Liver (tissue), 9 donors: ENCODE measurements around the gene TNFSF12. TPM values are rescaled to one million over a fixed set of nuclear protein-coding genes. Genes with fewer than 3 reads are reported as not detected.

Source experiments
- DNase-seq: peaks from one replicate; pipeline ENCODE4 v3.0.0-alpha.2; 2017; ENCODE audit warnings: low spot score
- H3K27ac ChIP-seq, 2 donors: one replicate each; pipeline ENCODE4 v1.7.0; 2013; ENCODE audit warnings: inconsistent platforms in 2 of 2, low read length in 2 of 2, control low read depth in 1 of 2, low read depth in 1 of 2, mild to moderate bottlenecking in 1 of 2
- H3K27me3 ChIP-seq, 4 donors: one replicate each; pipeline versions ENCODE4 v1.6.1 to v1.7.0; 2013; ENCODE audit warnings: low read length in 3 of 4, inconsistent platforms in 1 of 4, mild to moderate bottlenecking in 1 of 4, moderate library complexity in 1 of 4; ENCODE audit not compliant: control insufficient read depth in 4 of 4, insufficient read depth in 4 of 4
- H3K36me3 ChIP-seq, 4 donors: one replicate each; pipeline versions ENCODE4 v1.6.1 to v1.7.0; 2013; ENCODE audit warnings: low read length in 3 of 4, mild to moderate bottlenecking in 3 of 4, low read depth in 1 of 4, moderate library complexity in 1 of 4; ENCODE audit not compliant: control insufficient read depth in 4 of 4, insufficient read depth in 3 of 4
- H3K4me1 ChIP-seq, 4 donors: one replicate each; pipeline versions ENCODE4 v1.6.1 to v1.7.0; 2013; ENCODE audit warnings: low read length in 3 of 4, mild to moderate bottlenecking in 3 of 4, moderate library complexity in 1 of 4; ENCODE audit not compliant: control insufficient read depth in 4 of 4, insufficient read depth in 4 of 4
- H3K4me3 ChIP-seq, 3 donors: one replicate each; pipeline versions ENCODE4 v1.6.1 to v1.7.0; 2013; ENCODE audit warnings: low read length in 3 of 3, control low read depth in 1 of 3, low read depth in 1 of 3, mild to moderate bottlenecking in 1 of 3
- H3K9ac ChIP-seq, 2 donors: one replicate each; pipeline ENCODE4 v1.7.0; 2013; ENCODE audit warnings: low read length in 2 of 2, mild to moderate bottlenecking in 2 of 2, moderate library complexity in 2 of 2, control low read depth in 1 of 2, low read depth in 1 of 2
- H3K9me3 ChIP-seq, 4 donors: one replicate each; pipeline versions ENCODE4 v1.6.1 to v1.7.0; 2013; ENCODE audit warnings: low read length in 3 of 4; ENCODE audit not compliant: control insufficient read depth in 4 of 4
- ATF3 ChIP-seq: IDR thresholded peaks from 2 replicates; pipeline ENCODE4 v1.6.1; 2016; ENCODE audit warnings: antibody characterized with exemption
- EGR1 ChIP-seq, 2 donors: IDR thresholded peaks; 2 replicates each; pipeline ENCODE4 v1.6.1; 2016 to 2018; ENCODE audit warnings: antibody characterized with exemption in 2 of 2, low read depth in 2 of 2
- FOXA1 ChIP-seq: IDR thresholded peaks from 2 replicates; pipeline ENCODE4 v1.6.1; 2016; ENCODE audit warnings: antibody characterized with exemption
- GABPA ChIP-seq, 2 donors: IDR thresholded peaks in 1 of 2; conservative IDR thresholded peaks in 1 of 2; 2 replicates each; pipeline ENCODE4 v1.6.1; 2016; ENCODE audit warnings: antibody characterized with exemption in 2 of 2, mild to moderate bottlenecking in 1 of 2, moderate library complexity in 1 of 2
- HNF4A ChIP-seq, 2 donors: conservative IDR thresholded peaks; 2 replicates each; pipeline ENCODE4 v1.6.1; 2016; ENCODE audit warnings: antibody characterized with exemption in 2 of 2, mild to moderate bottlenecking in 2 of 2
- JUND ChIP-seq, 2 donors: IDR thresholded peaks; 2 replicates each; pipeline ENCODE4 v1.6.1; 2016; ENCODE audit warnings: antibody characterized with exemption in 2 of 2
- MAX ChIP-seq: IDR thresholded peaks from 2 replicates; pipeline ENCODE4 v1.6.1; 2016; ENCODE audit warnings: antibody characterized with exemption
- NR2F2 ChIP-seq: IDR thresholded peaks from 2 replicates; pipeline ENCODE4 v1.6.1; 2016; ENCODE audit warnings: antibody characterized with exemption
- RAD21 ChIP-seq, 2 donors: IDR thresholded peaks; 2 replicates each; pipeline ENCODE4 v1.6.1; 2016; ENCODE audit warnings: antibody characterized with exemption in 2 of 2, mild to moderate bottlenecking in 2 of 2
- RXRA ChIP-seq, 2 donors: IDR thresholded peaks; 2 replicates each; pipeline ENCODE4 v1.6.1; 2017 to 2018; ENCODE audit warnings: antibody characterized with exemption in 2 of 2, mild to moderate bottlenecking in 1 of 2
- SP1 ChIP-seq: IDR thresholded peaks from 2 replicates; pipeline ENCODE4 v1.6.1; 2018; ENCODE audit warnings: antibody characterized with exemption, mild to moderate bottlenecking
- TAF1 ChIP-seq: conservative IDR thresholded peaks from 2 replicates; pipeline ENCODE4 v1.6.1; 2016; ENCODE audit warnings: antibody characterized with exemption, mild to moderate bottlenecking
- WGBS: extraction: QIAGEN DNeasy Blood & Tissue Kit; methylation state at CpG from one replicate; pipeline ENCODE4 v1.1.7; 2013; 5-methylcytosine and 5-hydroxymethylcytosine counted together
- polyA plus RNA-seq, 2 donors: library from polyadenylated mRNA; stranded (reverse) in 1 of 2; unstranded in 1 of 2; fragments of 200-250 nt in 1 of 2; fragments of >200 nt in 1 of 2; fragmentation: Nextera tagmentation in 1 of 2; extraction: Ambion mirVana in 1 of 2; gene quantifications; one replicate each; pipeline versions ENCODE4 v1.2.1 to v1.2.3, GENCODE V29; 2013 to 2015
- total RNA-seq, 2 donors: library from RNA; depleted of rRNA; stranded (reverse); fragments of >200 nt; gene quantifications; one replicate each; pipeline ENCODE4 v1.2.3, GENCODE V29; 2014
- TF ChIP-seq, protein P1 (sequence below): fragments of 150-350 bp; IDR thresholded peaks from 2 replicates; pipeline ENCODE4 v1.5.1; 2017; ENCODE audit warnings: improper control_type of control experiment, low read depth, low read length; ENCODE audit not compliant: missing input control
- TF ChIP-seq, protein P2 (sequence below): IDR thresholded peaks from 2 replicates; pipeline ENCODE4 v1.6.1; 2016; ENCODE audit warnings: antibody characterized with exemption, mild to moderate bottlenecking
- TF ChIP-seq, protein P3 (sequence below): IDR thresholded peaks from 2 replicates; pipeline ENCODE4 v1.6.1; 2016; ENCODE audit warnings: antibody characterized with exemption
- donor health status: healthy.
- donor health status: healthy.
- donor health status: healthy.
- donor health status: healthy.
- donor health status: healthy.

The TNFSF12 gene
- total and polyA plus RNA-seq, 4 donors: 4.2 to 13.1 (median 5.4) TPM

DNA sequence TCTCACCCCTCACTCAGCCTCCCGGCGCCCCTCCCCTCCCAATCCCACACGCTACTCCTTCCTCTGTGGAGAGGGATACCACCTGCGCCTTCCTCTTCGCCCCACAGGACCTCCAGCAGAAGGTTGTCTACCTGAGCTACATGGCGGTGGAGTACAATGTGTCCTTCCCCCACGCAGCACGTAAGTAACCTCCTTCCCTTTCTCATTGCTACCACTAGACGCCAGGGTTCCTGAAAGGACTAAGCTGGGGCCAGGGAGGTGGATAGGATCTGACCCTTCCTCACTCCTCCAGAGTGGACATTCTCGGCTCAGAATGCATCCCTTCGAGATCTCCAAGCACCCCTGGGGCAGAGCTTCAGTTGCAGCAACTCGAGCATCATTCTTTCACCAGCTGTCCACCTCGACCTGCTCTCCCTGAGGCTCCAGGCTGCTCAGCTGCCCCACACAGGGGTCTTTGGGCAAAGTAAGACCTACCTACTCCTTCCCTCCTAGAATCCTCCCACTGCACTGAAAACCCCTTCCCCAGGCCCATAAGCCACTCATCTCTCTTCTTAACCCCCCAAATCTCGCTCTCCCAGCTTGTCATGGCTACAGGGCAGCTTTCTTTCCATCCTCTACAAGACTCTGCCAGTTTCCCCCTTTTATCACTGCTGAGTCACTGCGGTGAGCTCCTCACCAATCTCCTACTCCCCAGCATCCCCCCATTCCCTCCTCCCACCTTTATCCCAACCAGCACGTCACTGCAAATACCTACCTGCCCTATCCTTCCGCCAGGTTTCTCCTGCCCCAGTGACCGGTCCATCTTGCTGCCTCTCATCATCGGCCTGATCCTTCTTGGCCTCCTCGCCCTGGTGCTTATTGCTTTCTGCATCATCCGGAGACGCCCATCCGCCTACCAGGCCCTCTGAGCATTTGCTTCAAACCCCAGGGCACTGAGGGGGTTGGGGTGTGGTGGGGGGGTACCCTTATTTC lies 32.0 kb downstream of the TNFSF12 start:
- no peak for DNase-seq
- WGBS: 90% methylated on average over 23 of the region's 23 CpGs
- TF ChIP-seq ATF3 (no peak), MAX (no peak), GABPA (IDR thresholded peaks at IDR 0.05 in 1 of 2, conservative IDR thresholded peaks at IDR 0.05 in 1 of 2) (no peak), SP1 (no peak), NR2F2 (no peak), RAD21 (IDR thresholded peaks at IDR 0.05) (no peak), TAF1 (no peak), FOXA1 (no peak), EGR1 (IDR thresholded peaks at IDR 0.05; ENCODE audit: low read depth in 2 of 2) (no peak)
- TF ChIP-seq, protein P1, sequence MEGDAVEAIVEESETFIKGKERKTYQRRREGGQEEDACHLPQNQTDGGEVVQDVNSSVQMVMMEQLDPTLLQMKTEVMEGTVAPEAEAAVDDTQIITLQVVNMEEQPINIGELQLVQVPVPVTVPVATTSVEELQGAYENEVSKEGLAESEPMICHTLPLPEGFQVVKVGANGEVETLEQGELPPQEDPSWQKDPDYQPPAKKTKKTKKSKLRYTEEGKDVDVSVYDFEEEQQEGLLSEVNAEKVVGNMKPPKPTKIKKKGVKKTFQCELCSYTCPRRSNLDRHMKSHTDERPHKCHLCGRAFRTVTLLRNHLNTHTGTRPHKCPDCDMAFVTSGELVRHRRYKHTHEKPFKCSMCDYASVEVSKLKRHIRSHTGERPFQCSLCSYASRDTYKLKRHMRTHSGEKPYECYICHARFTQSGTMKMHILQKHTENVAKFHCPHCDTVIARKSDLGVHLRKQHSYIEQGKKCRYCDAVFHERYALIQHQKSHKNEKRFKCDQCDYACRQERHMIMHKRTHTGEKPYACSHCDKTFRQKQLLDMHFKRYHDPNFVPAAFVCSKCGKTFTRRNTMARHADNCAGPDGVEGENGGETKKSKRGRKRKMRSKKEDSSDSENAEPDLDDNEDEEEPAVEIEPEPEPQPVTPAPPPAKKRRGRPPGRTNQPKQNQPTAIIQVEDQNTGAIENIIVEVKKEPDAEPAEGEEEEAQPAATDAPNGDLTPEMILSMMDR: no peak
- Histone ChIP-seq H3K9me3 (no peaks in the 10 kb centered on the region), H3K27me3 (no peaks in the 10 kb centered on the region), H3K4me3 (peak overlapping the region in 2 of 3 donors; percentile 25 to 36), H3K27ac (peak overlapping the region; percentile 82 to 96), H3K36me3 (peaks cover 15 to 25% (median 23%) of the 10 kb centered on the region in 4 donors), H3K4me1 (peaks cover 18 to 70% (median 44%) of the 10 kb centered on the region in 4 donors), H3K9ac (no peak overlapping the region)

GRCh38 chr17:7582396-7583252 lies 33.8 kb downstream of the TNFSF12 start:
- H3K4me3 ChIP-seq: peak overlapping the region; percentile 40 to 84 (median 78)
- no peak for DNase-seq
- H3K9ac ChIP-seq: no peak overlapping the region
- WGBS: 87% methylated on average over 36 of the region's 36 CpGs
- TF ChIP-seq RXRA (IDR thresholded peaks at IDR 0.05) (no peak), MAX (no peak), FOXA1 (no peak), ATF3 (no peak), HNF4A (conservative IDR thresholded peaks at IDR 0.05) (no peak), EGR1 (IDR thresholded peaks at IDR 0.05; ENCODE audit: low read depth in 2 of 2) (no peak), JUND (IDR thresholded peaks at IDR 0.05) (no peak), TAF1 (no peak)
- TF ChIP-seq, protein P2, sequence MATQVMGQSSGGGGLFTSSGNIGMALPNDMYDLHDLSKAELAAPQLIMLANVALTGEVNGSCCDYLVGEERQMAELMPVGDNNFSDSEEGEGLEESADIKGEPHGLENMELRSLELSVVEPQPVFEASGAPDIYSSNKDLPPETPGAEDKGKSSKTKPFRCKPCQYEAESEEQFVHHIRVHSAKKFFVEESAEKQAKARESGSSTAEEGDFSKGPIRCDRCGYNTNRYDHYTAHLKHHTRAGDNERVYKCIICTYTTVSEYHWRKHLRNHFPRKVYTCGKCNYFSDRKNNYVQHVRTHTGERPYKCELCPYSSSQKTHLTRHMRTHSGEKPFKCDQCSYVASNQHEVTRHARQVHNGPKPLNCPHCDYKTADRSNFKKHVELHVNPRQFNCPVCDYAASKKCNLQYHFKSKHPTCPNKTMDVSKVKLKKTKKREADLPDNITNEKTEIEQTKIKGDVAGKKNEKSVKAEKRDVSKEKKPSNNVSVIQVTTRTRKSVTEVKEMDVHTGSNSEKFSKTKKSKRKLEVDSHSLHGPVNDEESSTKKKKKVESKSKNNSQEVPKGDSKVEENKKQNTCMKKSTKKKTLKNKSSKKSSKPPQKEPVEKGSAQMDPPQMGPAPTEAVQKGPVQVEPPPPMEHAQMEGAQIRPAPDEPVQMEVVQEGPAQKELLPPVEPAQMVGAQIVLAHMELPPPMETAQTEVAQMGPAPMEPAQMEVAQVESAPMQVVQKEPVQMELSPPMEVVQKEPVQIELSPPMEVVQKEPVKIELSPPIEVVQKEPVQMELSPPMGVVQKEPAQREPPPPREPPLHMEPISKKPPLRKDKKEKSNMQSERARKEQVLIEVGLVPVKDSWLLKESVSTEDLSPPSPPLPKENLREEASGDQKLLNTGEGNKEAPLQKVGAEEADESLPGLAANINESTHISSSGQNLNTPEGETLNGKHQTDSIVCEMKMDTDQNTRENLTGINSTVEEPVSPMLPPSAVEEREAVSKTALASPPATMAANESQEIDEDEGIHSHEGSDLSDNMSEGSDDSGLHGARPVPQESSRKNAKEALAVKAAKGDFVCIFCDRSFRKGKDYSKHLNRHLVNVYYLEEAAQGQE: no peak
- TF ChIP-seq, protein P3, sequence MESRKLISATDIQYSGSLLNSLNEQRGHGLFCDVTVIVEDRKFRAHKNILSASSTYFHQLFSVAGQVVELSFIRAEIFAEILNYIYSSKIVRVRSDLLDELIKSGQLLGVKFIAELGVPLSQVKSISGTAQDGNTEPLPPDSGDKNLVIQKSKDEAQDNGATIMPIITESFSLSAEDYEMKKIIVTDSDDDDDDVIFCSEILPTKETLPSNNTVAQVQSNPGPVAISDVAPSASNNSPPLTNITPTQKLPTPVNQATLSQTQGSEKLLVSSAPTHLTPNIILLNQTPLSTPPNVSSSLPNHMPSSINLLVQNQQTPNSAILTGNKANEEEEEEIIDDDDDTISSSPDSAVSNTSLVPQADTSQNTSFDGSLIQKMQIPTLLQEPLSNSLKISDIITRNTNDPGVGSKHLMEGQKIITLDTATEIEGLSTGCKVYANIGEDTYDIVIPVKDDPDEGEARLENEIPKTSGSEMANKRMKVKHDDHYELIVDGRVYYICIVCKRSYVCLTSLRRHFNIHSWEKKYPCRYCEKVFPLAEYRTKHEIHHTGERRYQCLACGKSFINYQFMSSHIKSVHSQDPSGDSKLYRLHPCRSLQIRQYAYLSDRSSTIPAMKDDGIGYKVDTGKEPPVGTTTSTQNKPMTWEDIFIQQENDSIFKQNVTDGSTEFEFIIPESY: no peak
- no peaks in the 10 kb centered on the region for H3K9me3 ChIP-seq
- no peaks in the 10 kb centered on the region for H3K27me3 ChIP-seq
- peak overlapping the region; percentile 94 to 95 for H3K27ac ChIP-seq
- peaks cover 15 to 56% (median 38%) of the 10 kb centered on the region in 4 donors for H3K4me1 ChIP-seq
- peaks cover 10 to 13% (median 10%) of the 10 kb centered on the region in 4 donors for H3K36me3 ChIP-seq
